GM19463 (cell line): ENCODE data around the gene ZGPAT.

Experiments
- ATAC-seq: cut with Tn5 transposase; IDR thresholded peaks from one replicate; pipeline ENCODE4 v1.9.1; 2021; ENCODE audit warnings: mild to moderate bottlenecking, moderate library complexity; ENCODE audit not compliant: unreplicated experiment

The ZGPAT gene

GRCh38 chr20:63678667-63679465 is 29.0 kb upstream of the ZGPAT start:
- ATAC-seq = no peak

- ATAC-seq = no peak
Measured at GRCh38 chr20:63679799-63680305, 28.0 kb upstream of the ZGPAT start.

DNA sequence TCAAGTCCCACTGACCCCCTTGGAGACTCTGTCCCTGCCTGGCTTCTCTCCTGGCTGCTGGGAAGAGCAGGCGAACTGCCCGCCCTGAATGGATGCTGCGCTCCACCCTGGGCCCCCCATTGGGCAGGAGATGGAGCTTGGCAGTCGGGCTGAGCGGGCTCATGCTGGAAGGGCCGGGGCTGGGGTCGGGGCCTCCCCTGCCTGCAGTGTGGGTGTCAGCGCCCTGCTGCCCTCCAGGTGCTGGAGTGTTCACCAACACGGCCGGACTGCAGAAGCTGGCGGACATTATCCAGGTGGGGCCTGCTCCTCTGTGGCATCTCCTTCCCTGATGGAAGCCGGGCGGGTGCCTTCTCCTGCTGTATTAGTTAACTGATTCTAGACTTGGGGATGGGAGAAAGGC is 27.4 kb upstream of the ZGPAT start:
- ATAC-seq = no peak

DNA sequence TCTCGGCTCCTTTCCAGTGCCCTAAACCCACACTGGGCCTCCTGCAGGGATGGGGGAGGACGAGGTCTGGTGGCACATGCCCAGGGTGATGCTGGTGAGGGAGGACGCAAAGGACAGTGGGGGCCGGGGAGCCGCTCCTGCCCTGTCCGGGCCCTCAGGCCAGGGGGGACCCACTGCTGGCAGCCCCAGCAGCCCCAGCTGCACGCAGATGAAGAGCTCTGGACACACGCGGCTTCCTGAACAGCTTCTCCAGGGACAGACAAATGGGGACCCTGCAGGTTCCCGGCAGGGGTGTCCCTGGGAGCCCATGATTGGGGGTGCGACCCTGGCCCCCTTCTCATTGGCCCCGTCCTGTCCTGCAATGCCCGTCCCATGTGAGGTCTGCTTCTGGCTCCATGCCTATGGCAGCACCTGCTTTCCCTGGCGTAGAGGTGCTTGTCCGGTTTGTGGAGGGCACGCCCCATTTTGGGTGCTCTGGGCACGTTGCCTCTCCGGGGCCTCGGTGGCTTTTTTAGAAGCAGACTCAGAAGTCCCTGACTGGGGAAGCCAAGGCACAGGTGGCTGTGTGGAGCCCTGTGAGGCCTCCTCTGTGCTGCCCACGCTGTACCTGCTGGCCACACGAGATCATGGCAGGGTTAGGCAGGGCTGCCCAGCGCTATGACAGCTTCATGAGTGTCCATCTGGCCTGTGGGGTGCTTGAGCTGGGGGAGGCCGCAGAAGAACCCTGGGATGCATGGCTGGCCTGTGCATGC is 26.8 kb upstream of the ZGPAT start:
- no peak for ATAC-seq

- ATAC-seq = no peak
Measured at GRCh38 chr20:63681609-63682142, 26.2 kb upstream of the ZGPAT start.

GRCh38 chr20:63682384-63683139 is 25.3 kb upstream of the ZGPAT start:
- ATAC-seq = no peak

- ATAC-seq = no peak
Measured at GRCh38 chr20:63685269-63686026, 22.4 kb upstream of the ZGPAT start.

- no peak for ATAC-seq
Measured at GRCh38 chr20:63686094-63686491, 21.7 kb upstream of the ZGPAT start.

GRCh38 chr20:63686492-63687321 is 21.1 kb upstream of the ZGPAT start:
- no peak for ATAC-seq

DNA sequence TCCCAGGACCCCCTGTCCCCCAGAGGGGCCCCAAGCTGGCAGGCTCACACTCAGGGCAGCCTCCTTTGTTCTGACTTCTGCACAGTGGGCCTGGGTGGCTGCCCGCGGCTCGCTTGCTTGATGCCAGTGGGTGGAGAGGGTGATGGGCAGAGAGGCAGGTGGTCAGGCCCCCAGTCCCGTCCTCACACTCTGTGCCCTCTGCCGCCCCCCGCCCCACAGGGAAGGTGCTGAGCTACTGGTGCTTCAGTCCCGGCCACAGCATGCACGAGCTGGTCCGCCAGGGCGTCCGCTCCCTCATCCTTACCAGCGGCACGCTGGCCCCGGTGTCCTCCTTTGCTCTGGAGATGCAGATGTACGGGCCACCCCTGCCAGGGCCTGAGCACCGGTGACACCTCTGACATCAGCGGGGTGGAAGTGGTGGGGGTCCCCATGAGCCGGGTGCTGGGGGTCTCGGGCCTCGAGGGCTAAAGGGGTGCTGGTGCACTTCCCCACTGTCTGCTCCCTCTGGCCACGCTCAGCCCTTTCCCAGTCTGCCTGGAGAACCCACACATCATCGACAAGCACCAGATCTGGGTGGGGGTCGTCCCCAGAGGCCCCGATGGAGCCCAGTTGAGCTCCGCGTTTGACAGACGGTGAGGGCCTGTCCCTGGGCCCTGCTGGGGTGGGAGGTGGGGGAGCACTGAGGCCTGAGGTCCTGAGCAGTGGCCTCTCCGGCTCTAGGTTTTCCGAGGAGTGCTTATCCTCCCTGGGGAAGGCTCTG is 20.2 kb upstream of the ZGPAT start:
- no peak for ATAC-seq

- ATAC-seq = no peak
Measured at GRCh38 chr20:63688228-63689045, 19.4 kb upstream of the ZGPAT start.

- no peak for ATAC-seq
Measured at GRCh38 chr20:63689046-63690002, 18.5 kb upstream of the ZGPAT start.

GRCh38 chr20:63690003-63690897 is 17.6 kb upstream of the ZGPAT start:
- ATAC-seq = no peak

GRCh38 chr20:63690898-63691710 is 16.7 kb upstream of the ZGPAT start:
- no peak for ATAC-seq
